ENCODE results near the gene SCN3B.

- no peak for TF ChIP-seq CTCF (IDR thresholded peaks at IDR 0.05)
- no peak for TF ChIP-seq POLR2AphosphoS5 (IDR thresholded peaks at IDR 0.05)
- TF ChIP-seq POLR2A (IDR thresholded peaks at IDR 0.05): no peak
Observed at GRCh38 chr11:123640029-123640428, 14.4 kb downstream of the SCN3B start.
